Measurements from ENCODE around the gene SELENOM.

The SELENOM gene

DNA sequence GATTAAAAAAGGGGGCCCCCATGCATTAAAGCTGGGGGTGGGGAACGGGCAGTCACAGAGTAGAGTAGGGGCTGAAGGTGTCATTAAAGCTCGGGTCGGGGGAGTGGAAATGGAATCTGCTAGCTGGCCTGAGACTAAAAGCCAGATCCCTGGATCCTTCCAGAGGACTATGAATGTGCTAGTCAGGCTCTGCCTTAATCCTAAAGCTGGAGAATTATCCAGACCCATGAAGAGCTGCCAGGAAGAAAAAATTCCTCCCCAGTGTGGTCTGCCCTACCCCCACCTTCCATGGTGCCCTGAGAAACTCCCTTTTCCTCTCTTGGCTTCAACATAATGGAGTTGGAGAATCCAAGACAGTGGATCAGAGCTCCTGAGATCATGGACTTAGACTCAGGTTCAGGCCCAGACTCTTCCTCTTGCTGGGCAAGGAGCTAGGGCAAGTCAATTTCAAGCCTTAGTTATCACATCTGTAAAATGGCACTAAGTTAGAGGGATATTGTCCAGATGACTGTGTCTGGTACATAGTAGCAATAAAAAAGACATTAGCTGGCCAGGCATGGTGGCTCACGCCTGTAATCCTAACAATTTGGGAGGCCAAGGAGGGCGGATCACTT, 50.3 kb downstream of the SELENOM start:
- Histone ChIP-seq H3K27ac (ENCODE audit: low read depth, low read length, poor library complexity, severe bottlenecking) (no peak overlapping the region), H3K9me3 (ENCODE audit: low read length) (no peaks in the 10 kb centered on the region), H3K4me2 (ENCODE audit: low read length) (no peak overlapping the region), H3K9ac (ENCODE audit: low read length) (no peak overlapping the region), H3F3A (ENCODE audit: insufficient read depth, low read length) (no peaks in the 10 kb centered on the region), H3K9me2 (ENCODE audit: low read depth, low read length) (no peaks in the 10 kb centered on the region), H3K36me3 (ENCODE audit: insufficient read depth, low read length) (no peaks in the 10 kb centered on the region), H3K4me1 (ENCODE audit: insufficient read depth, low read length, severe bottlenecking) (no peaks in the 10 kb centered on the region), H4K20me1 (ENCODE audit: insufficient read depth, low read length) (no peaks in the 10 kb centered on the region), H3K27me3 (ENCODE audit: insufficient read depth, low read length) (0 out of 2 replicates have a peak, but pooled peaks cover 3% of the 10 kb centered on the region), H2AFZ (ENCODE audit: low read length) (no peak overlapping the region), H3K4me3 (ENCODE audit: low read depth, low read length, poor library complexity, severe bottlenecking) (no peak overlapping the region), H3K79me2 (ENCODE audit: insufficient read depth, low read length) (no peaks in the 10 kb centered on the region)
- TF ChIP-seq EZH2 (IDR thresholded peaks at IDR 0.05; ENCODE audit: borderline replicate concordance, low read length), result no peak
- TF ChIP-seq, protein P1, sequence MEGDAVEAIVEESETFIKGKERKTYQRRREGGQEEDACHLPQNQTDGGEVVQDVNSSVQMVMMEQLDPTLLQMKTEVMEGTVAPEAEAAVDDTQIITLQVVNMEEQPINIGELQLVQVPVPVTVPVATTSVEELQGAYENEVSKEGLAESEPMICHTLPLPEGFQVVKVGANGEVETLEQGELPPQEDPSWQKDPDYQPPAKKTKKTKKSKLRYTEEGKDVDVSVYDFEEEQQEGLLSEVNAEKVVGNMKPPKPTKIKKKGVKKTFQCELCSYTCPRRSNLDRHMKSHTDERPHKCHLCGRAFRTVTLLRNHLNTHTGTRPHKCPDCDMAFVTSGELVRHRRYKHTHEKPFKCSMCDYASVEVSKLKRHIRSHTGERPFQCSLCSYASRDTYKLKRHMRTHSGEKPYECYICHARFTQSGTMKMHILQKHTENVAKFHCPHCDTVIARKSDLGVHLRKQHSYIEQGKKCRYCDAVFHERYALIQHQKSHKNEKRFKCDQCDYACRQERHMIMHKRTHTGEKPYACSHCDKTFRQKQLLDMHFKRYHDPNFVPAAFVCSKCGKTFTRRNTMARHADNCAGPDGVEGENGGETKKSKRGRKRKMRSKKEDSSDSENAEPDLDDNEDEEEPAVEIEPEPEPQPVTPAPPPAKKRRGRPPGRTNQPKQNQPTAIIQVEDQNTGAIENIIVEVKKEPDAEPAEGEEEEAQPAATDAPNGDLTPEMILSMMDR (IDR thresholded peaks at IDR 0.05; ENCODE audit: low read length), result no peak

DNA sequence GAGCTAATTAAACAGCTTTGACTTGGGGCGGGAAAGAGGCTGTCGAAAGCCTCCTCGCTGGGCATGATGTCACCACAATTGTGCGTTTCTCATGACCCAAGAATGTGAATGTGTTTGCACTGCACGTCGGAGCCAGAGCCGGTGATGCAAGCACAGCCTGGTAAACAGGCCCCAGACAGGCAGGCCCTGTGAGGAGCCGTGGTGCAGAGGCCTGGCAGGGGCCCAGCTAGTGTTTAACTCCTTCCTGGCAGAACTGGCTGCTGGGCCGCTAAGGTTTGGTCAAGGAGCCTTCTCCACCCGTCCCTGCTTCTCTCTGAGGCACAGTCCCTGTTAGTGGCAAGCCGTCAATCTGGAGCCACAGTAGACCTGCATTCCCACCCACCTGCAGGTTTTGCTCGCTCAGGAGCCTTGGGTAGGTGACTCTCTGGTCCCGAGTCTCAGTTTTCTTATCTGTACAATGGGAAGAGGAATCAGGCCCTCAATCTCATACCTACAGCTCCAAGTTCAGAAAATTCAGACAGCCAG, 51.7 kb downstream of the SELENOM start:
- no peaks in the 10 kb centered on the region for H3K79me2 ChIP-seq (ENCODE audit: insufficient read depth, low read length)
- no peaks in the 10 kb centered on the region for H3F3A ChIP-seq (ENCODE audit: insufficient read depth, low read length)
- H3K27ac ChIP-seq (ENCODE audit: low read depth, low read length, poor library complexity, severe bottlenecking), result no peak overlapping the region
- no peaks in the 10 kb centered on the region for H3K36me3 ChIP-seq (ENCODE audit: insufficient read depth, low read length)
- H3K4me3 ChIP-seq (ENCODE audit: low read depth, low read length, poor library complexity, severe bottlenecking), result no peak overlapping the region
- no peaks in the 10 kb centered on the region for H3K9me3 ChIP-seq (ENCODE audit: low read length)
- H3K9ac ChIP-seq (ENCODE audit: low read length), result no peak overlapping the region
- TF ChIP-seq EZH2 (IDR thresholded peaks at IDR 0.05; ENCODE audit: borderline replicate concordance, low read length), result no peak
- TF ChIP-seq, protein P1 (IDR thresholded peaks at IDR 0.05; ENCODE audit: low read length), result no peak
- H2AFZ ChIP-seq (ENCODE audit: low read length), result no peak overlapping the region
- H3K27me3 ChIP-seq (ENCODE audit: insufficient read depth, low read length), result 0 out of 2 replicates have a peak, but pooled peaks cover 3% of the 10 kb centered on the region
- no peaks in the 10 kb centered on the region for H3K4me1 ChIP-seq (ENCODE audit: insufficient read depth, low read length, severe bottlenecking)
- H3K9me2 ChIP-seq (ENCODE audit: low read depth, low read length), result no peaks in the 10 kb centered on the region
- no peaks in the 10 kb centered on the region for H4K20me1 ChIP-seq (ENCODE audit: insufficient read depth, low read length)
- no peak overlapping the region for H3K4me2 ChIP-seq (ENCODE audit: low read length)

DNA sequence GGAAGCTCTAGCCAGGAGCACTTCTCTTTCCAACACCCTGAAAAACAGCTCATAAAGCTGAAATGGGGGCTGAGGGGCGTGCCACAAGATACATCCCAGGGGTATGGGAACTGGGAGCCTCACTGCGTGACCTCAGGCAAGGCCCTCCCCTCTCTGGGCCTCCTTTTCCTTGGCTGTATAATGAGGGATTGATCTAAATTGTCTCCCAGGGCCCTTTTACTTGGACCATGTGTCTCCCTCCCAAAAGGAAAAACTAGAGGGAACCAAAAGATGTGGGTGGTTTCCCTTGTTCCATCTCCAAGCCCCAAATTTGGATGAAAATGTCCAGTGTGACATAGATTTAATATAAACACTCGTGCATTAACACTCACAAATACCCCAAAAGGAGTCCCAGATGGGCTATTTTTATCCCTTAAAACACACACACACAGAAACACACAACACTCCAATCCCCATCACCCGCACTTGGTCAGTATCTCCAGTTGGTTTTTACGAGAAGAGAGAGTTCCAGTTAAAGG, 52.2 kb downstream of the SELENOM start:
- no peaks in the 10 kb centered on the region for H3K4me1 ChIP-seq (ENCODE audit: insufficient read depth, low read length, severe bottlenecking)
- no peaks in the 10 kb centered on the region for H3F3A ChIP-seq (ENCODE audit: insufficient read depth, low read length)
- no peak overlapping the region for H3K9ac ChIP-seq (ENCODE audit: low read length)
- no peaks in the 10 kb centered on the region for H3K9me3 ChIP-seq (ENCODE audit: low read length)
- TF ChIP-seq, protein P1 (IDR thresholded peaks at IDR 0.05; ENCODE audit: low read length), result no peak
- TF ChIP-seq EZH2 (IDR thresholded peaks at IDR 0.05; ENCODE audit: borderline replicate concordance, low read length), result no peak
- no peak overlapping the region for H3K4me3 ChIP-seq (ENCODE audit: low read depth, low read length, poor library complexity, severe bottlenecking)
- no peak overlapping the region for H3K4me2 ChIP-seq (ENCODE audit: low read length)
- no peaks in the 10 kb centered on the region for H3K9me2 ChIP-seq (ENCODE audit: low read depth, low read length)
- no peaks in the 10 kb centered on the region for H3K79me2 ChIP-seq (ENCODE audit: insufficient read depth, low read length)
- H2AFZ ChIP-seq (ENCODE audit: low read length), result no peak overlapping the region
- no peaks in the 10 kb centered on the region for H4K20me1 ChIP-seq (ENCODE audit: insufficient read depth, low read length)
- H3K36me3 ChIP-seq (ENCODE audit: insufficient read depth, low read length), result no peaks in the 10 kb centered on the region
- 0 out of 2 replicates have a peak, but pooled peaks cover 3% of the 10 kb centered on the region for H3K27me3 ChIP-seq (ENCODE audit: insufficient read depth, low read length)
- H3K27ac ChIP-seq (ENCODE audit: low read depth, low read length, poor library complexity, severe bottlenecking), result no peak overlapping the region
